D721Med (cell line): ENCODE measurements around the gene SUGCT.
"Not testable (repeated sequence)": the region's sequence is repeated elsewhere in the genome, so short reads cannot be mapped to it uniquely, and the experiment has no call there.

Source experiments
- DNase-seq: peaks from one replicate; pipeline ENCODE4 v3.0.0; 2011; ENCODE audit warnings: low spot score; ENCODE audit not compliant: insufficient read length
- FAIRE-seq: peaks from 2 replicates; lab custom pipeline; 2011; peaks lifted over from hg19 to GRCh38; lab: Jason Lieb, UNC
- TF ChIP-seq, protein P1 (sequence below): IDR thresholded peaks from 2 replicates; pipeline ENCODE4 v1.5.1; 2012; ENCODE audit warnings: mild to moderate bottlenecking, control low read depth; ENCODE audit not compliant: insufficient read depth; ENCODE audit errors: missing control alignments

SUGCT gene

GRCh38 chr7:40120020-40120419 is 14.8 kb upstream of the SUGCT start:
- FAIRE-seq, result no peak
- TF ChIP-seq, protein P1, sequence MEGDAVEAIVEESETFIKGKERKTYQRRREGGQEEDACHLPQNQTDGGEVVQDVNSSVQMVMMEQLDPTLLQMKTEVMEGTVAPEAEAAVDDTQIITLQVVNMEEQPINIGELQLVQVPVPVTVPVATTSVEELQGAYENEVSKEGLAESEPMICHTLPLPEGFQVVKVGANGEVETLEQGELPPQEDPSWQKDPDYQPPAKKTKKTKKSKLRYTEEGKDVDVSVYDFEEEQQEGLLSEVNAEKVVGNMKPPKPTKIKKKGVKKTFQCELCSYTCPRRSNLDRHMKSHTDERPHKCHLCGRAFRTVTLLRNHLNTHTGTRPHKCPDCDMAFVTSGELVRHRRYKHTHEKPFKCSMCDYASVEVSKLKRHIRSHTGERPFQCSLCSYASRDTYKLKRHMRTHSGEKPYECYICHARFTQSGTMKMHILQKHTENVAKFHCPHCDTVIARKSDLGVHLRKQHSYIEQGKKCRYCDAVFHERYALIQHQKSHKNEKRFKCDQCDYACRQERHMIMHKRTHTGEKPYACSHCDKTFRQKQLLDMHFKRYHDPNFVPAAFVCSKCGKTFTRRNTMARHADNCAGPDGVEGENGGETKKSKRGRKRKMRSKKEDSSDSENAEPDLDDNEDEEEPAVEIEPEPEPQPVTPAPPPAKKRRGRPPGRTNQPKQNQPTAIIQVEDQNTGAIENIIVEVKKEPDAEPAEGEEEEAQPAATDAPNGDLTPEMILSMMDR, result no peak
- no peak for DNase-seq

DNA sequence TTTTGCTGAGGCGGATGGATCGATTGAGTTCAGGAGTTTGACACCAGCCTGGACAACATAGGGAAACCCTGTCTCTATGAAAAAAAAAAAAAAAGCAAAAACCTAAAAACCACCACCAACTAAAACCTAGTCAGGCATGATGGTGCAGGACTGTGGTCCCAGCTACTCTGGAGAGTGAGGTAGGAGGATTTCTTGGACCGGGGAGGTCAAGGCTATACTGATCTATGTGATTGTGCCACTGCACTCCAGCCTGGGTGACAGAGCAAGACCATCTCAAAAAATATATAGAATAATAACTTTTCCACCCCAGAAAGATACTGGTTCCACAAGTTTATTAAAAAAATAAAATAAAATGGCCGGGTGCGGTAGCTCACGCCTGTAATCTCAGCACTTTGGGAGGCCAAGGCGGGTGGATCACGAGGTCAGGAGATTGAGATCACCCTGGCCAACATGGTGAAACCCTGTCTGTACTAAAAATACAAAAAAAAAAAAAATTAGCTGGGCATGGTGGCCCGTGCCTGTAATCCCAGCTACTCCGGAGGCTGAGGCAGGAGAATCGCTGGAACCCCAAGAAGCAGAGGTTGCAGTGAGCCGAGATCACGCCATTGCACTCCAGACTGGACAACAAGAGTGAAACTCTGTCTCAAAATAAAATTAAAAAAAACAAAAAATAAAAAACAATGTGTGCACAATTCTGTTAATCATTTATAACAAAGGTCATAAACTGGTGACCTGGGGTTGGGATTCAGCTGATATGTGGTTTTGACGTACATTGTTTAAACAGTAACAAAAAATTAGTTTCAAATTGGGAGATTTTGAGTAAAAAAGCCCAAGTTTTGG is 12.5 kb upstream of the SUGCT start:
- not testable (repeated sequence) for DNase-seq, FAIRE-seq

DNA sequence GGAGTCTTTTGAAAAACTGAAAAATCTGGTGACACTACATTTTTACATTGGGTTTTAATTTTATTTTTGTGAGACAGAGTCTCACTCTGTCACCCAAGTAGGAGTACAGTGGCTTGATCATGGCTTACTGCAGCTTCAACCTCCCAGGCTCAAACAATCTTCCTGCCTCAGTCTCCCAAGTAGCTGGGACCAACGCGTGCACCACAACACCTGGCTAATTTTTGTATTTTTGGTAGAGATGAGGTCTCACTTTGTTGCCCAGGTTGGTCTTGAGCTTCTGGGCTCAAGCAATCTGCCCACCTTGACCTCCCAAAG is 11.9 kb upstream of the SUGCT start:
- FAIRE-seq (no peak), DNase-seq (no peak)
- TF ChIP-seq, protein P1, result no peak

DNA sequence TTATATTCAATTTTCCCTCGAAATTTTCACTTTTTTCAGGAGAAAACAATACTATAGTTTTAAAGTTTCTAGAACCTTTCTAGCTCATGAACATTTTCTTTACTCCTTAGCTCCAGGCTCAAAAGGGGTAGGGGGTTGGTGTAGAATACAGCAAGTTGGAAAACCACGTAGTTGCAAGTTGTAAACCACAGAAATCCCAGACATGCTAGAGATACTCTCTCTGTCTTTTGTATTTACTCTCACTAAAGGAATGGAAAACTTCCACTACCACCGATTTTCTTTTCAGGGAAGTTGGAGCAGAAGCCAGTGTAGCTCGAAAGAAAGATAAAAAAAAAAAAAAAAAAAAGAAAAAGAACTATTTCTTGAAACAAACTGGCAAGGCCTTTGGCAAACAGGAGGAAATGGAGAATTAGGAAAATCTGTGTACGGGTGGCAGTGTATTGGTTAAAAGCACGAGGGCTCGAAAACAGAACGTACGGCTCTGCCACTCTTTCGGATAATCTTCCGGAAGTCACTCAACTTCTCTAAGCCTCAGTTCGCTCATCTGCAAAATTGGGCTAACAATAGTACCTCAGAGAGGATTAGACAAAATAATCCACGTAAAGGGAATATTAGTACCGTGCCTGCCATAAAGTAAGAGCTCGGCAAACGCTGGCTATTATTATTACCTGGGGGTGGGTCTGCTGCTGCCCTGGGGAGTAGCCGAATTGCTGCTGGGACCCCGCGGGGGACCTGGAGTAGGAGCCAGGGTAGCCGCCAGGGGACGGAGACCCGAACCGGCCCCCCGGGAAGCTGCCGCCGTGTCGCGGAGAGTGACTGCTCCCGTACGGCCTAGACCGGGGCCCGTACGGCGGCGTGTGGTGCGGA is 1.0 kb upstream of the SUGCT start:
- TF ChIP-seq, protein P1, result no peak
- FAIRE-seq, result no peak
- no peak for DNase-seq

GRCh38 chr7:40135317-40135610 is 459 bp downstream of the SUGCT start:
- no peak for DNase-seq
- FAIRE-seq, result no peak

DNA sequence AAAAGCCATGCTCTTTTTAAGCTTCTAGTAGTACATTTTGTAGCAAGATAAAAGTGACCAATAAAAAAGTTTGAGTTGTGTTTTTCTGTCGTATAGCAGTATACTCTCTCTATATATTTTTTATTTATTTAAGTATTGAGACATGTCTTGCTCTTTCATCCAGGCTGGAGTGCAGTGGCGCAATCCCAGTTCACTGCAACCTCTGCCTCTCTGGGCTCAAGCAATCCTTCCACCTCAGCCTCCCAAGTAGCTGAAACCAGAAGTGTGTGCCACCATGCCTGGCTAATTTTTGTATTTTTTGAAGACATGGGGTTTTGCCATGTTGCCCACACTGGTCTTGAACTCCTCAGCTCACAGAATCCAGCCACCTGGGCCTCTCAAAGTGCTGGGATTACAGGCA is 2.8 kb downstream of the SUGCT start:
- FAIRE-seq (no peak), DNase-seq (no peak)
- TF ChIP-seq, protein P1, result no peak

More at GRCh38 chr7:40135317-40135610, 459 bp downstream of the SUGCT start:
- TF ChIP-seq, protein P1, result no peak

- TF ChIP-seq, protein P1, result no peak
- no peak for FAIRE-seq
- DNase-seq, result no peak
Observed at GRCh38 chr7:40138973-40139372, 4.2 kb downstream of the SUGCT start.

- not testable (repeated sequence) for DNase-seq, FAIRE-seq
Observed at GRCh38 chr7:40139891-40140290, 5.1 kb downstream of the SUGCT start.

DNA sequence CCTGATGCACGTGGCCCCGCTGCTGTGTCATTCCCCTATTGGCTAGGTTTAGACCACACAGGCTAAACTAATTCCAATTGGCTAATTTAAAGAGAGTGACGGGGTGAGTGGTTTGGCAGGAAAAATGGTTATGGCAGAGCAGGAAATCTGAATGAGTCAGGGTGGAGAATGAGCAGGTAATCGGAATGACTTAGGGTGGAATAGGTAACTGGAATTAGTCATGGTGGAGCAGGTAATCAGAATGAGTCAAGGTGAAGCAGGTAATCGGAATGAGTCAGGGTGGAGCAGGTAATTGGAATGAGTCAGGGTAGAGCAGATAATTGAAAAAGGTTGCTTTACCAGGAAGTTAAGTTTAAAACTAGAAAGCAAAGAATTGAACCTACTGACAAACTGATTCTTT is 7.1 kb downstream of the SUGCT start:
- not testable (repeated sequence) for DNase-seq, FAIRE-seq

DNA sequence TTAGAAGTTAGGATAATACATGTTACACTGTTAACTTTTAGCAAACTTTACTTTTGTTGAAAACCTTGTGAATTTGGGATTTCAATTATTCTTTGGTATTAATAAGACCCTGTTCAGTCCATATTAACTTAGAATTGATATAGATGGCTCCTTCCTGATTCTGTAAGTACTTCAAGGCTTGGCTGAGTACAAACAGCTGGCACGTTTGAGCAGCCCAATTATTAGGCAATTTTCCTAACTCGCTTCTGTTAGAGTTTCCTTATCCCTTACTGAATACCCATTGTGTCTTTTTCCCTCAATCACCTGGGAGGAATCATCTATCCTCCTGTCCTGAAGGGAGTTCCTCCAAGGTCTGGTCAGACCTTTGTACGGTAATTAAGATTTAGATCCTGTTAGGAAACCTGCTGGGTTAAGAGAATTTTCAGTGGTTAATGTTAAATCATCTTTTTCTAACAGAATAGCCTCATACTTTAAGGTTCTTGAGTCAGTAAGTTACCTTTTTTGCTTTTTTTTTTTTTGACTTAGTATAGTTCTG is 10.9 kb downstream of the SUGCT start:
- not testable (repeated sequence) for FAIRE-seq, DNase-seq
